Stimulated activated CD4-positive, alpha-beta T cell treated with anti-CD3 and anti-CD28 coated beads, Interleukin-15, amount 100 ng/mL, for 48 hours (primary cell): ENCODE measurements around the gene MALRD1.

Experiments
- DNase-seq, 2 donors: peaks; one replicate each; pipeline ENCODE4 v3.0.0-alpha.2; 2020; ENCODE audit warnings: low read depth in 2 of 2

MALRD1 gene

DNA sequence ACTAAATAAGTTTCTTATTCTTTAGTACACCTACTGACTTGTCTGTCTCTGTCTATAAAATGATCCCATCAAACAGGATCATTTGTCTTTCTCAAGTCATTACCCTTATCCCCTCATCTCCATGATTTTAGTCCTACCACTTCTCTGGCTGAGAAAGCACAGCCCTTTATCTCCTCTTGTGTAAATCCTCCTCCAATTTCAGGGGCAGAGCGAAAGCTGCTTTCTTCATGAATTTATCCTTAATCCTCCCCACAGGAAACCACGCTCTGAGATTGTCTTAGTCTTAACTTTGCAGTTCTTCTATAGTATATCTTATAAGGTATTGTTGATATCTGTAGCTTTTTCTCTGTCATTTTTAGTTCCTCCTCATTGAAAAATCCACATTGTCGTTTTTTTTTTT lies 528.0 kb downstream of the MALRD1 start:
- no peak for DNase-seq

DNA sequence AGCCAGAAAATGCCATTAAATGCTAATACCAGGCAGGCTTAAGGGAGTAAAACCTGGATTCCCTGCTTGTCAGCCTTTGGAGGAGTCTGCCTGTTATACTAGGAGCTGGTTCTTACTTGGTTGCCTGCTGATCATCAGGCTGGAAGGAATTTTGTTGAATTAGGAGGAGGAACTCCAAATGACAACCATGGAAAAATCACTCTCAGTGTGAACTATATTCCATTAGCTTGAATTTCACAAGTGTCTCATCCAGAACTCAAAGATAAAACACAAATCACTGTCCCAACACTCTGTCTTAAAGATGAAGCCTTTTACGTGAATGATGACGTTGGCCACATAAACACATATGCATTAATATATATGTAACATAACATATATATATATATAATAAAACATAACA lies 528.8 kb downstream of the MALRD1 start:
- no peak for DNase-seq

DNA sequence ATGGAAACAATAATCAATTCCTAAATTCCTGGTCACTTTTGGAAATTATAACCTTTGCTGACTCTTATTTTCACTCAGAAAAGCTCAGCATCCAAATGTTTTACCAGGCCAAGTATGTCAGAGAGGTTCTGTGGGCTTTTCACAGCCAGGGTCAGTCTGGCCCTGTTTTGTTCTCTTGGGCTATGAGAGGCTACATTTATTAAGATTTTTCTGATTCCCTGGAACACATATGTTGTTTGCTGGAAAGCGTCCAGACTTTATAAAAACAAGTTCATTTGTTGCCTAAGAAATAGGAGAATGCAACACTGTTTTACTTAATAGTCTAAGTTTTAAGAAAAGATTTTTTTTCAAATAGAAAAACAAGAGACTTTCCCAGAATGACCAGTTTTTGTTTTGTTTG lies 529.2 kb downstream of the MALRD1 start:
- DNase-seq, result no peak

DNA sequence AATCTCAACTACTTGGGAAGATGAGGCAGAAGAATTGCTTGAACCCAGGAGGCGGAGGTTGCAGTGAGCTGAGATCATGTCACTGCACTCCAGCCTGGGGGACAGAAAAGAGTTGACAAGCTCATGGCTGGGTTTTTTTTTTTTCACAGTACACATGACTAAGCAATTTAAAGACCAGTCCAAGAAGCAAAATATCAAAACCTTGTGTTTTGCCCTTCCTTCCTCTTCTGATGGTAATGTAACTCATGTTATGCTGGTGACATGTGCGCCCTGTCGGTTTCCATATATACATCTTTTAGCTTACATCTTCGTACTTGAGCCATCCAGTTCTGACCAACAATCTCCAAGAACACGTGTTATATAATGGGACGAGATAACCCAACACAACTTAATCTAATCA lies 530.0 kb downstream of the MALRD1 start:
- DNase-seq, result no peak

DNA sequence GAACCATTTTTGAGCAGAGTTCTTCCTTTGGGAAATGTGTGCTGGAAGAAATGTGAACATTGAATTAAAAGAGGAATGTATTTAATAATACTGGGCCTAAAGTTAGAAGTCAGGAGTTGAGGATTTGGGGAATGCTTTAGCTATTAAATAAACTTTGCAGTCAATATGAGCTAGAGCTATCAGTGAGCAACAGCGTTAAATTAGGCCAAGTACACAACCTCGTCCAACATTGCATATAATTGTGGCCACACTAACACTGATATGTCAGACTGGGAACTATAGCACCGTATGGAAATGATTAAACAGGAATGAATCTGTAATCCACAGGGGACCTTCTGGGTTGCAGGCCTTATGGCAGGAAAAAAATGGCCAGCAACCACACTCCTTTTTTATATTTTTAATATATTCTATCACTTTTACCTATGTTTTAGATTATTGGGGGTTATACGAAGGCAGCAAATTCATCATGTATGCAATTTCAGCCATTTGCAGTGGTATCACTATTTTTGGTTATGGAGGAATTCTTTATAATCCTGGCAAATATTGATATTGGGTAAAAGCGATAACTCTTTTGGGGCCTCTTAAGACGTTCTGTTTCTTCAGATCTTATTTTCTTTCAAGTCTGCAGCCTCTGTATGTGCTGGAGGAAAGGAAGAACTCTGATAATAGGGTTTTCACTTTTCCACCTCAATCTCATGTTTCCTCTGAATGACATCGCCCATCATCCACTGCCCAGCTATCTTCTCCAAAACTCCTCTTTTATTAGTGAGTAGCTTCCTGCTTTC lies 531.4 kb downstream of the MALRD1 start:
- DNase-seq, result no peak

DNA sequence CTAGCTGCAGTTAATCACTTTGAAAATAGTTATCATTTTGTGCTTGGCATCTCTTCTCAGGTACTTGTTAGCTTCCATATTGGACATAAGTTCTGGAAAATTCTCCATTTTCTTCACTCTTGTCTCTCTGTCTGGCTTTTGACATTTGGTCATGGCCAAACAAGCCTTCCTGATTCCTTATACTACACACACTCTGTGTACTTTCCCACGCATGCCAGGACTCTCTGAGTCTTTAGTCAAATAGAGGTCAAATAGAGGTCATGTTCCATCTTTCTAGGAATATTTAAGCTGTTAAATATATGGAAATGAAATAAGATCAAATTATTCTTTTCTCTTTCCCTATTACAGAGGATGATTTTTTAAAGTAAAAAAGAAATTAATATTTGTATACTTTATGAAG lies 532.1 kb downstream of the MALRD1 start:
- DNase-seq, result no peak

DNA sequence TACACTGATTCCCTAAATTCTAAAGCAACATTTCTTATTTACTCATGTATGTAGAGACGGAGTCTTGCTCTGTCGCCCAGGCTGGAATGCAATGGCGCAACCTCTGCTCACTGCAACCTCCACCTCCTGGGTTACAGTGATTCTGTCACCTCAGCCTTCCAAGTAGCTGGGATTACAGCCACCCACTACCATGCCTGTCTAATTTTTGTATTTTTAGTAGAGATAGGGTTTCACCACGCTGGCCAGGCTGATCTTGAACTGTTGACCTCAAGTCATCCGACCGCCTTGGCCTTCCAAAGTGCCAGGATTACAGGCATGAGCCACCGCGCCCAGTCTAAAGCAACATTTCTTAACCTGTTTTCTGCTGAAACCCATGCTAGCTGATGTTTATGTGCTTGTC lies 540.0 kb downstream of the MALRD1 start:
- DNase-seq, result no peak

DNA sequence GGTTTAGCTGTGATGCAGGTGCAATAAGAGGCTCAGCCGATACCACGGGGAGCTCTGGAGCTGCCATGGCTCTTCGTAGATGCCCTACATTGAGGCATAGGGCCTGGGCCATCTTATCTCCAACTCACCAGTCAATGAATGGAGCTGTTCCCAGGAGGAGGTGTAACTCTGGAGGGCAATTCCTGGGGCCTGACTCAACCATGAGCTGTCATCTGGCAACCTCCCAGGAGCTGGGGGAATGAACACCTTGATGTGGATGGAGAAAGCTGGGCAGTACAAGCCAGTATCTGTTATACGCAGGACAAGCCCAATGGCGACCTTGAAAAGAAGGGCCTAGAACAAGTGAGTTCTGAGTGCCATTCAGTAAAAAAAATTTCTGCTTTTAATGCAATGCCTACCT lies 543.7 kb downstream of the MALRD1 start:
- DNase-seq, result no peak

DNA sequence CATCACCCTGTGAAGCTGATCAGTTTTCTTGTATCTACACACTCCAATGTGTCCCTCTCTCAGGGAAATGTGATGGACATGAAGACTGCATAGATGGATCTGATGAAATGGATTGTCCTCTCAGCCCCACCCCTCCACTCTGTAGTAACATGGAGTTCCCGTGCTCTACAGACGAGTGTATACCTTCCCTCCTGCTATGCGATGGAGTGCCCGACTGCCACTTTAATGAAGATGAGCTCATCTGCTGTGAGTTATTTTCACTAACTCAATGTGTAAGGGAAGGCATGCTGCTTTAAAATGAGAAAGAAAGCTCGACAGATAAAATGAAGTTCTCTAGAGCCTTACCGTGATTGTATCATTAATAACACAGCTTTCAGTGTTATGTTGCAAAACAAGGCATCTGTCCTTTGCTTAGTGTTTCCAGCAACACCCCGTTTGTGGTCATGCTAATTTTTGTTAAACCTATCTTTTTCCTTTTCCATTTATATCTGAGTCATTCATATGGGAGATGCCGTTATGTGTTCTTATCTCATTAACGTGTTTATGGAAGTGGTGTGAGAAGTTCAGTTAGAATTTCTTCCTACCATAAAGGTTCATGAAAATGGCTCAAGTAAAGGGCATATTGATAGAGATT lies 546.7 kb downstream of the MALRD1 start:
- DNase-seq, result no peak

DNA sequence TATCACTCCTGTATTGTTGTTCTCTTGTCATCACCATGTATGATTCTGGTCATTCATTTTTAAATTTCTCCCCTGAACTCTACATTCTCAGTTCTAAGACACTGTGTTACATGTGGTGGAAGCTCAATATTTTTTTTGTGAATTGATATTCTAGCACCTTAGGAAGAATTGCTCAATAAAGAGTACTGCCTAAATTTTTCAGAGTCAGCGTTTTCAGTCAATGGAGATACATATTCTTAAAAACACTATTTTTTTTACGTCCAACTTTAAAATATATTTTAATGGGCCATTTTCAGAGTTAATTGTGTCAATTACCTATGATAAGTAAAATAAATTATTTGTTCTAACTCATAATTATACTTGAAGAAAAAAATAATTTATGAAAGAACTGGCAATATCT lies 557.2 kb downstream of the MALRD1 start:
- no peak for DNase-seq

DNA sequence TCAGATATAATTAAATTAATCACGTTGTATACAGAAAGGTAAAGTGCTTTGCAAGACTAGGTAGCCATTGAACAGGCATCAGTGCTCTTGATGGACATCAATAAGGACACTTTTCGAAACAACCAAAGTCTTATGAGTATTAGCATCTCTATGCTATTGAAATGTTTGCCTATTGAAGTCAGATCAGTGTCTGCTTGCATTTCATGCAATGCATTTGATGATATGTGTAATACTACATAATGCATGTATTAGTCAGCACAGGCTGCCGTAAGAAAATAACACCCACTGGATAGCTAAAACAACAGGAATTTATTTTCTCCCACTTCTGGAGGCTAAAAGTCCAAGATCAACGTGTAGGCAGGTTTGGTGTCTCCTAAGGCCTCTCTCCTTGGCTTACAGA lies 558.4 kb downstream of the MALRD1 start:
- no peak for DNase-seq

DNA sequence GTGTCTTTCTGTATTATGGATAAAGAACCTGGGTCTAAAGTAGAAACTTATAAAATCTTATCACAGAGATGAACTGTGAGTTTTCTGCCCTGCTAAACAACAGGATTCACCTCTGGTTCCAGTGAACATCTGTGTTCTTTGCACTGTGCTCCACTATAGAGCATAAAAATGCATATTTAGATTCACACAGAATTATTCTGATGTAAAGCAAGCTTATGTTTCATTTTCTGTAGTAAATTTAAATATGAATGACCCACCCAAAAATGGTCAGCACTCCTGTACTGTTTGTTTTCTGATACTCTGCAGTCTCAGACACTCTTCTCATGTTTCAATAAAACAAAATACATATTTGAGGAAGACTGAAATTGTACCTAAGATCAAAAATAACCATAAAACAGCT lies 563.2 kb downstream of the MALRD1 start:
- no peak for DNase-seq

DNA sequence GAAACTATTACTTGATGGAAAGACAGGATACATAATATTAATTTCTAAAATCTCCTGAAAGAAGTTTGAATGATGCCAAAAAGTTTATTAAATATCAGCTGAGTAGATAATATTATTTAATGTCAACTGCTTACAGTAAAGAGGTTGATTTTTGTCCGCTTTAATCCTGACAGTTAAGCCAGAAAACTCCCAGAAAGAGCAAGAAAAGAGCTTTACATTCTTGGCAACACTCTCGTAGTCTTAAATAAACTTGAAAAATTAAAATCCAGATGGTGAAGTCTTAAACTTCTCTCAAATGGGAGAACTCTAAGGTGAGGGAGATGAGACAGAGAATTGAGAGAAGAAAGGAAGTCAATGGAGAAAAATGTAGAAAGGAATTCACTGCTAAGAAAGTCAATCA lies 568.4 kb downstream of the MALRD1 start:
- no peak for DNase-seq

DNA sequence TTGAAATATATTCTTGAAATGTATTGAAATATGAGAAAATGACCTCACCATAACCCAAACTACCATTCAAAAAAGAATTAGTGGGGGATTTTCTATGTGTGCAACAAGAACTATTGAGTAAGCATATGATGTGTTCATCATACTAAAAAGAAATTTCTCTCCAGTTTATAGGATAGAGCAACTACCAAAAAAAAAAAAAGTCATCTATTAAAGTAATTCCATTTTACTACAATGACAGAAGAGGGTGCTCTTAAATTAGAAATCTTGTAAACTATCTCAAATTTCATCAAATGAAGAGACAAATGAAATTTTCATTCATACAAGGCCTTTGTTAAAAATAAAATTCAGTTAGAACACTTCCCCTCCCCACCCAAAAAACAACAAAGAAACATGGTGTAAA lies 572.2 kb downstream of the MALRD1 start:
- no peak for DNase-seq

DNA sequence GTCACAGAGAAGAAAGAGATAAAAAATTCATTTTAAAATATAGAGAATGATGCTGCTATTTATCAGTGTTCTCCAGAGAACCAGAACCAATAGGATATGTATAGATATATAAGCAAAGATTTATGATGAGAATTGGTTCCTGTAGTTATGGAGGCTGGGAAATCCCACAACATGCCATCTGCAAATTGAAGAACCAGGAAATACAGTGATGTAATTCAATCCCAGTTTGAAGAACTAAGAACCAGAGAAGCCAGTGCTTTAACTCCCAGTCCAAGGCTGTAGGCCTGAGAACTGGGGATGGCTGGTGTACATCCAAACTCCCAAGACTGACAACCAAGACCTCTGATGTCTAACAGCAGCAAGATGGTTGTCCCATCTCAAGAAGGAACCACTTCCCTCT lies 574.7 kb downstream of the MALRD1 start:
- no peak for DNase-seq

DNA sequence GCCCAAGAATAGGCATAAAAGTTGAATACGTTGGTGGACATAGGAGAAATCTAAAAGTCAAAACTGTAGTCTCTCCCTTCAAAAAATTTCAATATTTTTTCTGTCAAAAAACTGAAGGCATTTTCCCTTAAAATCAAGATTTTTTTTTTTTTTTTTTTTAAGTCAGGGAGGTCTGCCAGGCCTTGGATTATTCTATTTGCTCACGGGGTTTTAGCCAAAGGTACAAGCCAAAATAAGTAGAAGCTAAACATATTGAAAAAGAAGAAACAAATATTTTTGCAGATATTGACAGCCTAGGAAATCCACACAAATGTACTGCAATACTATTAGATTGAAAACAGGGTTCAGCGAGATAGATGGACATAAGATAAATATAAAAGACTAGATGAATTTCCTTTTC lies 577.6 kb downstream of the MALRD1 start:
- DNase-seq, result no peak

DNA sequence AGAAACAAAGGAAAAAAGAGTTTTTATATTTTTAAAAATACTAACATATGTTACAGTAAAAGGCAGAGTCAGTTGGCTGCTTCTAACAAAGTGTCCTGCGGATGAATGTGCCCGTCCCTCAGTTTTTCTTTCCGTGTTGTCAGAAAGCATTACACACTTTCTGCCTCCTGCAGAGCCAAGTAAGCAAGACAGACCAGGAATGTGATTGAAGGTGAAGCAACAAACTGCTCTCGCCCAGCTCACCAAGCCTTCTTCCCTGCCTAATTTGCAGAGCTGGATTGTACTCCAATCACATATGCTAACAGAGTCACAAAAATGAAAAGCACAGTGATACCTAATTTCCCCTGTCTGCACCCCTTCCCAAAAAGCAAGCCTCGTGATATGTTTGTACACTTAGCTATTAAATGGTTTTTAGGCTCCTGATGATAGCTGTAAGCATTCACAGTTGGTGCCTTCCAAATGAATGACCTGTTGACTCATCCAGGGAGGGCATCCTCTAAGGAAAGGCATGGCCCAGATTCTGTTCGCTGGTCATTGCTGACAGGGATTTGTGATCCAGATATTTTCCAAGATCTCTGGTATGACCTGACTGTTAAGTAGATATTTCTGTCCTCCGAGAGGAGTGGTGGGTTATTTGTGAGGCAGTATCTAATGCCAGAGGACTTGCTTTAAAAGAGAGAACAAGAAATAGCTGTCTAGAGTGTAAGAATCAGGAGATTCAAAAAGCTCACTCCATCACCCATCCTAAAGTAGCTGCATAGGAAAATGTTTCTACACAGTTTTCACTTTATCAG lies 580.4 kb downstream of the MALRD1 start:
- no peak for DNase-seq

DNA sequence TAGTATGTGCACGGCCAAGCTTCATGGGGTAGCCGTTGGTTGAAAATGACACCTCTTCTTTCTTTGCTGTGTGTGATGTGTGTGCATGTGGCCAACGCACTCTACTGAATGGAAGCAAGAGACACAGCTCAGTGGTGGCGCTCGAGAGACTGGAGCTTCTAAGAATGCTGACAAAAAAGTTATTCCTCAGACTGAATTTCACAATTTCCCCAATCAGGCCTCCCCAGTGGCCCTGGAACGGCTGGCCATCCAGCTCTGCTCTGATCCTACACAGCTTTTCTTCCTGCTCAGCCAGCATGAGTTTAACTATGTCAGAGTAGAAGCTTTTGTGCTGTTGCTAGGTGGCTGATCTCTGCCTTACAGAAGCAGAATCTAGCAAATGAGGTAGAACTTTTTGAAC lies 581.0 kb downstream of the MALRD1 start:
- no peak for DNase-seq

DNA sequence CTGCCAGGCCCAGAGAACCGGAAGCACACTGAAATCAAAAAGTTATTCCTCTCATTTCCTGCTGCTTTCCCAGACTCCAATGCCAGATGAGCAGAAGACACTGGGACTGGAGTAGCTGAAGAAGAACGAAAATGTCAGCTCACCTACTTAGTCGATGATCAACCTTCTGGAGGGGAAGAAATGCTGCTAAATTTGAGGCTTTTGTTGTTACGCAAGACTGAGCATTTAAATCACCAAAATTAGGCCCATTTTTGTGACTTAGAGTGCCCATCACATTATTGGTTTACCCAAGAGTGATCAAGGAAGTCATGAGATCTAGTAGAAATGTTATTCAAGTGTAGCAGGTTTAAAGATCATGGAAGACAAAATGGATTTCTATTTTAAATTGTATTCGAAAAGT lies 585.6 kb downstream of the MALRD1 start:
- DNase-seq, result no peak

DNA sequence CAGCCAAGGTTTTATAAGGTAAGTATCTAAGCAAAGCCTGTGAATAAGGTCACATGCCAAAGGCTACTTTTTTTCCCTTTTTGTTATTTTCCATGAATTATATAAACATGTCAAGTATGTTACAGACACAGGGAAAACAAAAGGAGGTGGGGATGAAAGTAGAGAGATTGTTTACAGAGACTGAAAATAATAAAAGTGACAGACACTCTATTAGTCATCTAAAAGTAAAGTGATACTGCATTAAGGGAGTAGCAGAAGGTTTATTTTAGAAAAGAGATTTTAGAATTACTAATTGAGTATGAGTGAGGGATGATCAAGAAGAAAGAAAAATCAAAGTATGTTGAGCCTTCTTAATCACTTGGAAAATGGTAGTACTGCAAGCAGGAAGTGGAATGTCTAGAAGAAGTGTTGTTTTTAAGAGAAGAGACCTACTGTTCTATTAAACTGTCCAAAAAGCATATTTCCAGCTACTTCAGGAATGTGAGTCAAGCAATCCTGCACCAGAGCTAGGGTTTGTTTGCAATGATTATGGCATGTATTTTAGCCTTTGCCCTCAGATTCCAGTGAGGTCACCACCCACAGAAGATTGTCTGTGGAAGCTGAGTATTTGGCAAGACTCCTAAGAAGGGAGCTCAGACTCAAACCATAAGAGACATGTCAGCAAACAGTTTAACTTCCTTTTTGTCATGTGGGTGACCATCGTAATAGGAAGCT lies 589.7 kb downstream of the MALRD1 start:
- no peak for DNase-seq

DNA sequence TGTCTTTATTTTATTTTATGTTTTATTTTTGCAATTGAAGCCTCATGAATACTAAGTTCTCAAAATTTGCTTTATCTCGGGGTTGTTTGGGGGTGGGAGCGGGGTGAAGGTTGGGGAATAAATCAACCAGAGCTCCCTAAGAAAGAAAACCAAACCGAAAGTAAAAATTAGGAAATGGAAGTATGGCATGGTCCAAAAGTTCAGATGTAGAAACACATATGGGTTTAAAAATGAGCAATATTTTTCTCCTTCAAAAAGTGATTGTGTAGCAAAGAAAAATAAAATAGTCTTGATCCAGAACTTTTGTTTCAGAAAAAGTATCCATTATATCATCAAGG lies 590.3 kb downstream of the MALRD1 start:
- DNase-seq, result no peak

DNA sequence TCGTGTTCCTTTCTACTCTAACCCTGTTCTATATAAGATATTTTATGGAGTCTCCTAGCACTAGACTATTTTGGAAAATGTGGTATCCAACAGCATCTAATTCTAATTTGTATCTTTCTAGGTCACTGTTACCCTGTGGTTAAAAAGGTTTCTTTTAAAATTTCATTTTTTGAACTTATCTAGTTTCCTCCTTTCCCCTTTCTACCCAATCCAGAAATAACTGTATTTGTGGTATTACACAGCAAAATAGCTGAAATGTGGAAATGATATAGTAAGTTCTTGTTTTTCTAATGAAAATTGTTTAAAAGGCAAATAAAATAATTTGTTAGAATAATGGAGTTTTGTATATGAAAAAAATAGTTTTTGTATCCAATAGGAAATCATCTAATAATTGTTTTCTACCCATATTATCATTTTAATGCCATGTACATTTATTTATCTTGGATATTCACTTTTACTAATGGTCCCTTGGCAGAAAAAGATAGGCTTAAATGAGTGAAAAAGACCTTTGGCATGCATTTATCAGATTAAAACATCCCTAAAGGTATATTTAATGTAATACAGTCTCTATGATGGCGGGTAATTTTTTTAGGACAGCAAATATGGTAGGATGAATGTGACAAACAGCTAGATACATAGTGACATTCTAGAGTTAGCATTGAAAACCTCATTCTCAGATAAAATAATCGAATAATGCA lies 592.1 kb downstream of the MALRD1 start:
- DNase-seq, result no peak
